Gastroesophageal sphincter (tissue), 4 donors: ENCODE data around the gene STX1A. TPM values are rescaled to one million over a fixed set of nuclear protein-coding genes. Genes with fewer than 3 reads are reported as not detected.

ENCODE experiments used
- ATAC-seq: fragments of 150-250 bp; one replicate; pipeline ENCODE4 v1.9.1; 2016; ENCODE audit warnings: mild to moderate bottlenecking, moderate library complexity
- H3K27ac ChIP-seq, 4 donors: fragments of 200-600 bp; sonication (generic) in 3 of 4; 1 replicate in 3 of 4; 2 replicates in 1 of 4; pipeline ENCODE4 v1.5.1; 2016 to 2019
- H3K27me3 ChIP-seq: fragments of 200-600 bp; sonication (generic); one replicate; pipeline ENCODE4 v1.5.1; 2019
- H3K36me3 ChIP-seq, 2 donors: fragments of 200-600 bp; sonication (generic); one replicate each; pipeline ENCODE4 v1.5.1; 2019; ENCODE audit warnings: control low read depth in 1 of 2
- H3K4me1 ChIP-seq, 3 donors: fragments of 200-600 bp; sonication (generic); 1 replicate in 2 of 3; 2 replicates in 1 of 3; pipeline ENCODE4 v1.5.1; 2016 to 2019; ENCODE audit warnings: control low read depth in 2 of 3
- H3K4me3 ChIP-seq, 2 donors: fragments of 200-600 bp; sonication (generic); one replicate each; pipeline ENCODE4 v1.5.1; 2019; ENCODE audit warnings: mild to moderate bottlenecking in 1 of 2, moderate library complexity in 1 of 2
- H3K9me3 ChIP-seq, 3 donors: fragments of 200-600 bp; sonication (generic); one replicate each; pipeline ENCODE4 v1.5.1; 2017 to 2019; ENCODE audit warnings: control low read depth in 2 of 3
- CTCF ChIP-seq, 4 experiments: fragments of 200-600 bp in 2 of 4; fragments of 450-650 bp in 2 of 4; sonication (generic) in 1 of 4; IDR thresholded peaks; one replicate each; pipeline ENCODE4 v1.5.1; 2017 to 2019; ENCODE audit warnings: antibody characterized with exemption in 4 of 4, mild to moderate bottlenecking in 2 of 4, moderate library complexity in 2 of 4
- EP300 ChIP-seq: sonication (generic); formaldehyde crosslinking; IDR thresholded peaks from one replicate; pipeline ENCODE4 v1.6.1; 2017; ENCODE audit warnings: antibody characterized with exemption, mild to moderate bottlenecking
- POLR2A ChIP-seq, 2 donors: fragments of 450-650 bp; IDR thresholded peaks; one replicate each; pipeline ENCODE4 v1.6.1; 2017; ENCODE audit warnings: antibody characterized with exemption in 2 of 2, mild to moderate bottlenecking in 2 of 2, moderate library complexity in 1 of 2
- POLR2AphosphoS5 ChIP-seq: sonication (generic); formaldehyde crosslinking; IDR thresholded peaks from one replicate; pipeline ENCODE4 v1.6.1; 2017; ENCODE audit warnings: antibody characterized with exemption
- WGBS, 2 donors: methylation state at CpG; one replicate each; pipeline ENCODE4 v1.1.5; 2018; ENCODE audit warnings: low coverage in 1 of 2; 5-methylcytosine and 5-hydroxymethylcytosine counted together
- total RNA-seq, 4 donors: library from RNA; depleted of rRNA; stranded (reverse); fragments of >200 nt; gene quantifications; one replicate each; pipeline ENCODE4 v1.1.0, GENCODE V29; 2016

Gene STX1A
- total RNA-seq, 4 donors from 2014 or later = 9.6 to 24.0 (median 15.2) TPM

DNA sequence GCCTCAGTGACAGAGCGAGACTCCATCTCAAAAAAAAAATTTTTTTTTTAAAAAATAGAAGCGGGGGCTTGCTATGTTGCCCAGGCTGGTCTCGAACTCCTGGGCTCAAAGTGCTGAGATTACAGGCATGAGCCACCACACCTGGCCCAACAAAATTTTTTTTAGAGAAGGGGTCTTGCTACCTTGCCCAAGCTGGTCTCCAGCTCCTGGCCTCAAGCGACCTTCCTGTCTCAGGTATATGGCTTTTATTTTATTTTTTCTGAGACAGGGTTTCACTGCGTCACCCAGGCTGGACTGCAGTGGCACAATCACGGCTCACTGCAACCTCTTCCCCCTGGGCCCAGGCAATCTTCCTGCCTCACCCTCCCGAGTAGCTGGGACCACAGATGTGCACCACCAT, 20.7 kb upstream of the STX1A start:
- H3K36me3 ChIP-seq = peaks cover 0 to 24% of the 10 kb centered on the region in 2 donors
- 89 to 90% methylated on average over 7 of the region's 7 CpGs for WGBS, 2 donors
- no peaks in the 10 kb centered on the region for H3K27me3 ChIP-seq
- ATAC-seq = no peak
- no peak overlapping the region for H3K4me3 ChIP-seq
- no peak for TF ChIP-seq EP300
- TF ChIP-seq POLR2AphosphoS5 = no peak
- no peak for TF ChIP-seq POLR2A (IDR thresholded peaks at IDR 0.05)
- no peak for TF ChIP-seq CTCF (IDR thresholded peaks at IDR 0.05)
- H3K9me3 ChIP-seq = no peaks in the 10 kb centered on the region
- peak overlapping the region in 2 of 4 donors; percentile 7 to 37 for H3K27ac ChIP-seq
- peaks cover 0 to 41% (median 12%) of the 10 kb centered on the region in 3 donors for H3K4me1 ChIP-seq

GRCh38 chr7:73739387-73739767, 19.9 kb upstream of the STX1A start:
- Histone ChIP-seq H3K27me3 (no peaks in the 10 kb centered on the region), H3K4me3 (peak overlapping the region; percentile 49 to 65), H3K27ac (peak overlapping the region; percentile 47 to 92 (median 88)), H3K36me3 (peaks cover 0 to 25% of the 10 kb centered on the region in 2 donors), H3K9me3 (no peaks in the 10 kb centered on the region), H3K4me1 (peaks cover 0 to 49% (median 12%) of the 10 kb centered on the region in 3 donors)
- TF ChIP-seq EP300 = no peak
- no peak for TF ChIP-seq POLR2AphosphoS5
- TF ChIP-seq POLR2A (IDR thresholded peaks at IDR 0.05) = no peak
- no peak for TF ChIP-seq CTCF (IDR thresholded peaks at IDR 0.05)
- no peak for ATAC-seq
- WGBS, 2 donors = 0 to 30% methylated on average over 1 to 9 of the region's 13 CpGs

DNA sequence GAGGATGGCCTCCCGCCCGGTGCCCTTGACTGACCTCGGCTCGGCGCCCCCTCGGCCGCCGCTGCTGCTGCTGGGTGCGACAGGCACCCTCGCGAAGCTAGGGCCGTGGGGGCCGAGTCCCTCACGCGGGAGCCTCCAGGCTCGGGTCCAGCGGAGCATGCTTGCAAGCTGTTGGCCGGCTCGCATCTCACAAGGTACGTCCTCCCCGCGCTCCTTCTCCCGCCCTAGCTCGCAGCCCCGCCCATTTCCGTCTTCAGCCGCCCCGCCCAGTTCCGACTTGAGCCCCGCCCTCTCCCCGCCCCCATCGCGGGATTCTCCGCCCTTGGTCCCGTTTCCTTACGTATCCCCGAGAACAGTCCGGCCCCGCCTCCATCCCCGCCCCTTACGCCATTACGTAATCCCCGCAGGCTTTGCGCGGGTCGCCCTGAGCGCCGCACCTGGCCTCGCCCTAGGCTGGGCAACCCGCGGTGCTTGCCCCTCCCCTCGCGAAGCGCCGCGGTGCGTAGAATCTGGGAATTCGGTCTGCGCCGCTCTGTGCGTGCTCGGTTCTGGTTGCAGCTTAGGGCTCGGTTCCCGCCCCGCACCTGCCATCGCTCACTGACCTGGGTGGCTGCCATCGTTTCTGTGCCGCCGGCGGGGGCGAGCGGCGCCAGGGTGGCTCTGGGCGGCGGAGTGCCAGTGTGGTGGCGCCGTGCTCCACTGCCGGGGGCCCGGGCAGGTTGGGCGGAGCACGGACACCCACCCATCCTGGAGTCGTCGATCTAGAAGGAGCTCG, 19.3 kb upstream of the STX1A start, which contains the start of gene ABHD11:
Gene ABHD11, minus strand, starts transcription at position 191 of the 775 bp plus-strand sequence. Its CDS starts 32 bp downstream, at position 159.
- H3K4me1 ChIP-seq = peaks cover 0 to 49% (median 12%) of the 10 kb centered on the region in 3 donors
- TF ChIP-seq CTCF (IDR thresholded peaks at IDR 0.05) = no peak
- TF ChIP-seq POLR2AphosphoS5 = peak; percentile 96
- TF ChIP-seq POLR2A (IDR thresholded peaks at IDR 0.05) = peak; percentile 80 to 83
- peaks cover 0 to 25% of the 10 kb centered on the region in 2 donors for H3K36me3 ChIP-seq
- no peaks in the 10 kb centered on the region for H3K27me3 ChIP-seq
- 0% methylated on average over 6 of the region's 84 CpGs; no CpG with 5 or more reads in 1 of the 2 donors for WGBS, 2 donors
- no peaks in the 10 kb centered on the region for H3K9me3 ChIP-seq
- peak; percentile 90 for ATAC-seq
- H3K27ac ChIP-seq = peak within 1 kb of the TSS; percentile 47 to 92 (median 88)
- peak within 1 kb of the TSS; percentile 49 to 65 for H3K4me3 ChIP-seq

DNA sequence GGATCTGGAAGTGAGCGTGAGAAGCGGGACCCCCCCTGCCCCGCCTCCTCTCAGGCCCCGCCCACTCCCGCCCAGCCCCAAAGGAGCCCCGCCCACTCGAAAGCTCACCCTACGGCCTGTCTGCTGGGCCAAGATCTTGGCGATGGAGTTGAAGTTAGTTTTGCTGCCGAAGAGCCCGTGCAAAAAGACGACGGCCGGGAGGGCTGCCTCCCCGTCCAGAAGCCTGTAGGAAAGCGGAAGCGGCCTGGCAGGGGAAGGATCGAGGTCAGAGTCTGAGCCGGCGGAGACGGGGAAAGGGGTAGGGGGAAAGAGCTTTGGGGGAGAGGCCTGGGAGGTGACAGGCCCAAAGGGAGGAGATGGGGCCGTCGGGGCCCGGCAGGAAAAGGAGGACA, 18.7 kb upstream of the STX1A start:
- H3K9me3 ChIP-seq = no peaks in the 10 kb centered on the region
- H3K27ac ChIP-seq = peak overlapping the region; percentile 14 to 92 (median 88)
- peaks cover 0 to 49% (median 12%) of the 10 kb centered on the region in 3 donors for H3K4me1 ChIP-seq
- no peaks in the 10 kb centered on the region for H3K27me3 ChIP-seq
- ATAC-seq = peak; percentile 29
- peaks cover 0 to 25% of the 10 kb centered on the region in 2 donors for H3K36me3 ChIP-seq
- H3K4me3 ChIP-seq = peak overlapping the region; percentile 49 to 65
- TF ChIP-seq CTCF (IDR thresholded peaks at IDR 0.05) = no peak
- TF ChIP-seq POLR2AphosphoS5 = no peak
- TF ChIP-seq POLR2A (IDR thresholded peaks at IDR 0.05) = no peak
- no peak for TF ChIP-seq EP300
- WGBS, 2 donors = 0% methylated on average over 3 to 14 of the region's 24 CpGs
